Activated CD4-positive, alpha-beta T cell treated with anti-CD3 and anti-CD28 coated beads for 1 hour (primary cell): ENCODE measurements around the gene ITLN2.
"Not testable (repeated sequence)": the region's sequence is repeated elsewhere in the genome, so short reads cannot be mapped to it uniquely, and the experiment has no call there.

Source experiments
- DNase-seq: peaks from one replicate; pipeline ENCODE4 v3.0.0-alpha.2; 2020

Gene ITLN2

DNA sequence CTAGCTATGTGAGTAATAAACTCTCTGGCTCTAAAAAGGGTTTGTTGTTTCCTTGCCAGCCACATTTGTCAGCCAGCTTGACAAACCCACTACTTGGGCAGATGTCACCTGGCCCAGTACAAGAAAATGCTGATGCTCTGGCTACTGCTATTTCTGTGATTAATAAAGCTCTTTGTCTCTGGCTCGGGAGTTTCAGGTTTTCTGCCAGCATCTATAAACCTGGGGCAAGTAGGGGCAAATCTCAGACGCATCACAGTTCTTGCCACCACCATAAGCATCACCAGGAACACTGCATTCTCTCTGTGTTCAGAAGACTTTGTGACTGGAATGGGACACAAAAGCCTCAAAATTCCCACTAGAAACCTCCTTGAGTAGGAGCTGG, 2.5 kb downstream of the ITLN2 start:
- no peak for DNase-seq

DNA sequence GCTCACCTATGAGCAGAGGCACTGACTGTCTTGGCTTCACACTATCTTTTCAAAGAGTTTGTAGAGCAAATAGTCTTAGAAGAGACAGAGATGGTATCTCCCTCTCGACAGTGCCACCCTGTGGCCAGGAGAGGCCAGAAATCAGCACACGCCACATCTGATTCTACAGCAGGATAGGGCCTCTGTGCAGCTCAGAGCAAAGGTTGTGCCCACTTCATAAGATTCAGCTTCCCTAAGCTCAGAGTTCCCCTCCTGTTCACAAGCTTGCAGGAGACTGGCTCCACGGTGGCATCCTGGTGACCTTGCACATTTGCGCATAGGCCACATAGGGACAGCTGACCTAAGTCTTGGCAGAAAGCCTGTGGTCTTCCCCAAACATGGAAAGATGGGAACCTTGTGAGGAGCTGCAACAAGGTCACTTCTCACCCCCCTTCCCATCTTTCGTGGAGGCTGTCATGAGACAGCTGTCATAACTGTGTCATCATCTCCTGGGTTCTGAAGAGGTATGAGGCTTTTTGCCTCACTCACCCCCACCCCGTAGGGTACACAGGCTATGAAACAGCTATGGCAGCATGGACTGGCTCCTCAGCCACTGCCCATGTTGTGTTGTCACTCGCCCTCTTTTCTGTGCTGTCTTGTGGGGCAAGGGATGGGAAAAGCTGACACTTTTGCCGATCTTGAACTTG, 3.0 kb downstream of the ITLN2 start:
- DNase-seq, result peak; percentile 55

DNA sequence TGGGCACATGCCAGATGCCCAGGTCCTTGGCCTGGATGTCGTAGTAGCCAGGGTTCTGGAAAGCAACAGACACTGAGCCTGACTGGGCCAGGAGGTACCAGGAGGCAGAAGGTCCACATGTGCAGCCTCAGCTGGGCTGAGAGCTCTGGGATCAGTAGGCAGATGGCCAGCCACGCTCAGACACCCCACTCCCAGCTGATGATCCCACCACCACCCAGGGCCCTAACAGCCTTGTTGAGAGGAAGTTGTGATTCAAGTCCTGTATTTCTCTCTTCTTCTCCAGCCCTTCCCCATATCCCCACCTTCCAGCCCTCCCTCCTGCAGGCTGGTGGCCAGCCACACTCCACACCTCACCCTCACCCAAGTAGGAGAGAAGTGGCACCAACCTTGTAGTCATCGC, 4.0 kb downstream of the ITLN2 start:
- no peak for DNase-seq

DNA sequence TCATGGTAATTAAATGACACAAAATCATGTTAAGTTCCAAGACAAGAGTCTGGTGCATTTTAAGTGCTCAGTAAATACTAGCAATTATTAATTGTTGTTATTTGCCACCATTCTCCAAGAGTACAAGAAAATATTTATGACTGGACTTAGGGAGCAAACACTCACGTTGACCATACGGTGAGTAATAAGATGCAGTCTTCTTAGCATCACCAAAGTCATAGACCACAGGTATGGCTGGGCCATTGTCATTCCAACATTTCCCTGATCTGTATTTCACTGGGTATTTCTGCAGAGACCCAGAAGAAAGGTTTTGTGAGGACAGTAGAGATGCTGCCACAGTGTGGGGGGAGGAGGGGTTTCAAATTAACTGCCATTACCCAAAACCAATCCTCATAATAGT, 4.7 kb downstream of the ITLN2 start:
- DNase-seq, result no peak

DNA sequence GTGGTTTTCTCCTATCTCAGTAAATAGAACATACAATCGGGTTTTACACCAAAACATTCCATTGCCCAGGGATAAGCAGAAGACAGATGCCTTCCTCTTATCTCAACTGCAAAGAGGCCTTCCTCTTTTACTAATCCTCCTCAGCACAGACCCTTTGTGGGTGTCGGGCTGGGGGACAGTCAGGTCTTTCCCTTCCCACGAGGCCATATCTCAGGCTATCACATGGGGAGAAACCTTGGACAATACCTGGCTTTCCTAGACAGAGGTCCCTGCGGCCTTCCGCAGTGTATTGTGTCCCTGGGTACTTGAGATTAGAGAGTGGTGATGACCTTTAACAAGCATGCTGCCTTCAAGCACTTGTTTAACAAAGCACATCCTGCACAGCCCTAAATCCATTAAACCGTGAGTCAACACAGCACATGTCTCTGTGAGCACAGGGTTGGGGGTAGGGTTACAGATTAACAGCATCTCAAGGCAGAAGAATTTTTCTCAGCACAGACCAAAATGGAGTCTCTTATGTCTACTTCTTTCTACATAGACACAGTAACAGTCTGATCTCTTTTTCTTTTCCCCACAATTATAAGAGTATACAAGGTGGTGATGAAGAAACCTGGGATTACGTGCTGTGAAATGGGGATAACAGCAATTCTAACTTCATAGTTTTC, 5.3 kb downstream of the ITLN2 start:
- DNase-seq, result not testable (repeated sequence)

DNA sequence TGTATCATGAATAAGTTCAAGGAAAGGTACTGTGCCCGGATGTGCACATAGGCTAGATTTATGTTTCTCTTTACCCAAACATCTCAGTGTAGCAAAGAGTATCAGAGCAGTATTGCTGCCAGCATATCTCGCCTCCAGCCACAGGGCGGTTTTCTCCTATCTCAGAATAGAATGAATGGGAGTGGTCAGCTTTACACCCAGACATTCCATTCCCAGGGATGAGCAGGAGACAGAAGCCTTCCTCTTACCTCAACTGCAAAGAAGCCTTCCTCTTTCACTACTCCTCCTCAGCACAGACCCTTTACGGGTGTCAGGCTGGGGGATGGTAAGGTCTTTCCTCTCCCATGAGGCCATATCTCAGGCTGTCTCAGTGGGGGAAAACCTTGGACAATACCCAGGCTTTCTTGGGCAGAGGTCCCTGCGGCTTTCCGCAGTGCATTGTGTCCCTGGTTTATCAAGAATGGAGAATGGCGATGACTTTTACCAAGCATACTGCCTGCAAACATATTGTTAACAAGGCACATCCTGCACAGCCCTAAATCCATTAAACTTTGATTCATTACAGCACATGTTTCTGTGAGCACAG, 7.3 kb downstream of the ITLN2 start:
- not testable (repeated sequence) for DNase-seq

DNA sequence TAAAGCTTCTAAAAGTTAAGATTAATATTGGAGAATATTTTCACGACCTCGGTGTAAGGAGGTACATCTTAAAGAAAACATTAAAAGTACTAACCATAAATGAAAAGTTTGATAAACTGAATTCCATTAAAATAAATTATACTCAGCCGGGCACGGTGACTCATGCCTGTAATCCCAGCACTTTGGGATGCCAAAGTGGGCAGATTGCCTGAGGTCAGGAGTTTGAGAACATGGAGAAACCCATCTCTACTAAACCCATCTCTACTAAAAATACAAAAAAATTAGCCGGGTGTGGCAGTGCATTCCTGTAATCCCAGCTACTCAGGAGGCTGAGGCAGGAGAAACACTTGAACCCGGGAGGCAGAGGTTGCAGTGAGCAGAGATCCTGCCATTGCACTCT, 8.7 kb downstream of the ITLN2 start:
- not testable (repeated sequence) for DNase-seq

DNA sequence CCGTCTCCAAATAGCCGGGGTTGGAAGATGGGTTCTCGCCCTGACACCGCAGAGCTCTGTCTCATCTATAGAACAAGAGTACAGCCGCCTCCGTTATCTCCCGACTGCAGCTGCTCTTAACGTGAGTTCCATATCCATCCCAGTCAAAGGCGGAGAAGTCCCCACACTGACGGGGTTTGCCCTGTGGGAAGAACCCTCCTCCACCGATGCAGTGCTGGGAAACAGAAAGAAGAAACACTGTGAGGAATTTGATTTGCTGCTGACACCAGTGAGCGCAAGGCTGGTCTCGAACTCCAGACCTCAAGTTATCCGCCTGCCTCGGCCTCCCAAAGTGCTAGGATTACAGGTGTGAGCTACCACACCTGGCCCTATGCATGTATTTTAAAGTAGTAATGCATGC, 9.5 kb downstream of the ITLN2 start:
- DNase-seq, result no peak

DNA sequence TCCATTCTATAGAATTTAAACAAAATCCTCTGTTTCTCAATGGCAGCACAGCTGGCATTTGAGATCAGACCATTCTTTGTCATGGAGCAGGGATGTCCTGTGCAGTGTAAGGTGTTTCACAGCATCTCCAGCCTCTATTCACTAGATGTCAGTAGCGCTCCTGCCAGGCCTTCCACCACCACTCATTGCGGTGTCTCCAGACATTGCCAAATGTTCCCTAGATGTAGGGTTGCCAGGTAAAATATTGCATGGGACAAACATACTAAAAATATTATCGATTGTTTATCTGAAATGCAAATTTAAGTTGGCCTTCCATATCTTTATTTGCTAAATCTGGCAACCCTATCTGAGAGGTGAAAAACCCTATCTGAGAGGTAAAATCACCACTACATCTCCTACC, 11.7 kb downstream of the ITLN2 start:
- no peak for DNase-seq

DNA sequence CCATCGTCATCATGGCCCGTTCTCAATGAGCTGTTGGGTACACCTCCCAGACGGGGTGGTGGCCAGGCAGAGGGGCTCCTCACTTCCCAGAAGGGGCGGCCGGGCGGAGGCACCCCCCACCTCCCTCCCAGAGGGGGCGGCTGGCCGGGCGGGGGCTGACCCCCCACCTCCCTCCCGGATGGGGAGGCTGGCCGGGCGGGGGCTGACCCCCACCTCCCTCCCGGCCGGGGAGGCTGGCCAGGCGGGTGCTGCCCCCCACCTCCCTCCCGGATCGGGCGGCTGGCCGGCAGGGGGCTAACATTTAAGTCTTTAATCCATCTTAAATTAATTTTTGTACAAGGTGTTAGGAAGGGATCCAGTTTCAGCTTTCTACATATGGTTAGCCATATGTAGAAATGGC, 17.9 kb downstream of the ITLN2 start:
- DNase-seq, result not testable (repeated sequence)

DNA sequence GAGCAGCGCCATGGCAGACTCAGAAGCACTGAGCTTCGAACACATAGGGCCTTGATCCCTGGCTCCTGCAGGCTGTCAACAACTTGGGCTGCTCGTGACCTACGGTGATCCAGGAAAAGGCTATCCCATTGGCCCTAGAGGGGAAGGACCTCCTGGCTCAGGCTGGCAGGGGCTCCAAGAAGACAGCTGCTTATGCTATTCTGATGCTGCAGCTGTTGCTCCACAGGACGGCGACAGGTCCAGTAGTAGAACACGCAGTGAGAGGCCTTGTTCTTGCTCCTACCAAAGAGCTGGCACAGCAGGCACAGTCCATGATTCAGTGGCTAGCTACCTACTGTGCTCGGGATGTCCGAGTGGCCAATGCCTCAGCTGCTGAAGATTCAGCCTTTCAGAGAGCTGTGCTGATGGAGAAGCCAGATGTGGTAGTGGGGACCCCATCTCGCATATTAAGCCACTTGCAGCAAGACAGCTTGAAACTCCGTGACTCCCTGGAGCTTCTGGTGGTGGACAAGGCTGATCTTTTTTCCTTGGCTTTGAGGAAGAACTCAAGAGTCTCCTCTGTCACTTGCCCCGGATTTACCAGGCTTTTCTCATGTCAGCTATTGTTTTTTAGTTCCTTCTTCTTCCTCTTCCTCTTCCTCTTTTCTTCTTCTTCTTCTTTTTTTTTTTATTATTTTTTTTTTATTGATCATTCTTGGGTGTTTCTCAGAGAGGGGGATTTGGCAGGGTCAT, 18.9 kb downstream of the ITLN2 start:
- no peak for DNase-seq

DNA sequence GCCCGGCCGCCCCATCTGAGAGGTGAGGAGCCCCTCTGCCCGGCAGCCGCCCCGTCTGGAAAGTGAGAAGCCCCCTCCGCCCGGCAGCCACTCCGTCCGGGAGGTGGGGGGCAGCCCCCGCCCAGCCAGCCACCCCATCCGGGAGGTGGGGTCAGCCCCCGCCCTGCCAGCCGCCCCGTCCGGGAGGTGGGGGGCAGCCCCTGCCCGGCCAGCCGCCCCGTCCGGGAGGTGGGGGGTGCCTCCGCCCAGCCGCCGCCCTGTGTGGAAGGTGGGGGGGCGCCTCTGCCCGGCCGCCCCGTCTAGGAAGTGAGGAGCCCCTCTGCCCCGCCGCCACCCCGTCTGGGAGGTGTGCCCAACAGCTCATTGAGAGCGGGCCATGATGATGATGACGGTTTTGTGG, 21.3 kb downstream of the ITLN2 start:
- not testable (repeated sequence) for DNase-seq

DNA sequence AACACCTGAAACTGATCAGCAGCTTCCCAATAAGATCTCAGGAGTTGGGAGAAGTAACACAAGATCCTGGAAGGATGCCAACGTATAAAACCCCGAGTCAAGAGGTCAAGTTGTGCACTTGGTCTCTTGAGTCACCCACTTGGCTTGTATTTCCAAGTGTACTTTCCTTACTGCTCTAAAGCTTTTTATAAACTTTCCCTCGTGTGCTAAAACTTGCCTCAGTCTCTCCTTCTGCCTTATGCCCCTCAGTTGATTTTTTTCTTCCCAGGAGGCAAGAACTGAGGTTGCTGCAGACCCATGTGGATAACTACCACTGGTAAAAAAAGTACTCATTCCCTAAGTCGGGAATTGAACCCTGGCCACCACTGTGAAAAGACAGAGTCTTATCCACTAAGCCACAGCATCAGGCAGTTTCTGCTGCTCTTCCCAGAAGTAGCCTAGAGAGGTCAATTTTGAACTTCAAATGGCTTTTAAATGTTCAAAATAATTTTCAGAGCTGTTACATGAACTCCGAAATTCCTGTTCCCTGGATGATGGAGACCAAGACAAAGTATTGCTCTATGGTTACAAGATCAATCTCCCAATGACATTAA, 28.9 kb downstream of the ITLN2 start:
- no peak for DNase-seq

DNA sequence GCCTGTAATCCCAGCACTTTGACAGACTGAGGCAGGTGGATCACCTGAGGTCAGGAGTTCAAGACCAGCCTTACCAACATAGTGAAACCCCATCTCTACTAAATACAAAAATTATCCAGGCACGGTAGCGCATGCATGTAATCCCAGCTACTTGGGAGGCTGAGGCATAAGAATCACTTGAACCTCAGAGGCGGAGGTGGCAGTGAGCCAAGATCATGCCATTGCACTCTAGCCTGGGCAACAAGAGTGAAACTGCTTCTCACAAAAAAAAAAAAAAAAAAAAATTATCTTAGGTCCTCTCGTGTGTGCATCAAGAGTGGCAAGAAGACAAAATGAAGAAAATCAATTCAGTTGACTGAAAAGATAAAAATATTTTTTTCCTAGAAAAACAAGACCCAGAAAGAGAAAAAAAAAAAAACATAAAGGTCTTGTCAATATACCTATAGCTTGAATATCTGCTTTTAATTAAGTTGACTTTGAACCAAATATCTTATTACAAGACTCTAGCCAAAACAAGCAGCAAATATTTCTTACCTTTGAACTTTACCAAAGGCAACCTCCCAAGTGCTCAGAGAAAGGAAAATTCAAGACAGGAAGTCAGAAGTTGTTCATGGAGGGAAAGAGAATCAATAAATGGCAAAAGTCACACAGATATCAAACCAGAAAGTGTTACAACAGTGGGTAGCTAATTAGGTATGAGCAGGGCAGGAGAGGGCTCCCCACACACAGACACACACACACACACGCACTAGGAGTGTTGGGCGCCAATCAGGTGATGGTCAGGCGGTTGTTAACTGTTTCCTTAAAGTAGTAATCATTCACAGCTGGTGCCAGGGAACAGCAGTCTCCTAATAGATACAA, 29.6 kb downstream of the ITLN2 start:
- DNase-seq, result no peak

DNA sequence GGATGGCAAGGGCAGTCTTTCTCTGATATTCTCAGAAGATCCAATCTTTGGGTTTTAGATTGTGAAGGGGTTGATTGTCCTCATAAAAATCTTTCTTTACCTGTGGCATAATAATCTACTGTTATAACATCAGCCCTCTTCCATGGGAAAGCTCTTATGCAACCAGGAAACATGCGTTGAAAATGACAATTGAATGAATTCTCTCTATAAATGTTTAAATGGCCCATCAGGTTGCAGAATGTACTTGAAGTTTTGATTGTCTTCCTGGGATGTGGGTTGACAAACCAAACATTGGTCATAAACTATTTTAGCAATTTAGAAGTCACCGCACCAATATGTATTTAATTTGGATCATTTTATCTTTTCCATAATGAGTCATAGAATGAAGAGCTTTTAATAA, 37.9 kb downstream of the ITLN2 start:
- DNase-seq, result no peak

DNA sequence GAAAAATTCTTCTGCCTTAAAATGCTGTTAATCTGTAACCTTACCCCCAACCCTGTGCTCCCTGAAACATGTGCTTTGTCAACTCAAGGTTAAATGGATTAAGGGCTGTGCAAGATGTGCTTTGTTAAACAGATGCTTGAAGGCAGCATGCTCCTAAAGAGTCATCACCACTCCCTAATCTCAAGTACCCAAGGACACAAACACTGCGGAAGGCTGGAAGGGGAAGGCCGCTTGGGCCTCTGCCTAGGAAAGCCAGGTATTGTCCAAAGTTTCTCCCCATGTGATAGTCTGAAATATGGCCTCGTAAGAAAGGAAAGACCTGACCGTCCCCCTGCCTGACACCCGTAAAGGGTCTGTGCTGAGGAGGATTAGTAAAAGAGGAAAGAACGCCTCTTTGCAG, 41.4 kb downstream of the ITLN2 start:
- DNase-seq, result not testable (repeated sequence)

DNA sequence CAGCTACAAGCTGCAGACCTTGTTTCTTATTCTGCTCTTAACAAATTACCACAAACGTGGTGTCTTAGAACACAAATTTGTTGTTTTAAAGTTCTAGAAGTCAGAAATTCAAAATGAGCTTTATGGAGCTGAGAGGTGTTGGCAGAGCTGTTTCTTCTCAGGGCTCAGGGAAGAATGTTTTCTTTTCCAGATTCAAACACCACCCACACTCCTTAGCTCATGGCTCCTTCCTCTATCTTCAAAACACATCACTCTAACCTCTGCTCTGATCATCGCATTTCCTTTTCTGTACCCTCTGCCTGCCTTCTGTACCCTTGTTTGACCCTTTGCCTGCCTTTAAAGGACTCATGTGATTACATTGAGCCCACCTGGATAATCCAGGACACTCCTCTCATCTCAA, 42.7 kb downstream of the ITLN2 start:
- no peak for DNase-seq

DNA sequence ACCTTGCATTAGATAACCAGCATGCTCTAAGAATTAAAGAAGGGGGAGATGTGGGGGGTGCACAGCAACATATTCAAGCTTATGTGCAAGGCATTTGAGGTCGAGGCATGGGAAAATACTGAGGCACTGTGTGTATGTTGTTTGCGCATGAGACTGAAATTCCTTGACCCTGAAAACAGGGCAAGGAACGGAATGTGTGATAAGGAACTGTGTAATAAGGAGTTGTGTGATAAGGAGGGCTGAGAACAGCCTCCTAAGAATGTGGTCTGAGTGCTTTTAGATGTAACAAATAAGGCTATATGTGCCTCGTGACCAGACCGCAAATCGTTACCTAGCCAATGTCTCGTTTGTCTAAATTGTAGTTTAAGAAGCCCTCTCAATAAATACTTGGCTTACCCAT, 43.2 kb downstream of the ITLN2 start:
- no peak for DNase-seq

DNA sequence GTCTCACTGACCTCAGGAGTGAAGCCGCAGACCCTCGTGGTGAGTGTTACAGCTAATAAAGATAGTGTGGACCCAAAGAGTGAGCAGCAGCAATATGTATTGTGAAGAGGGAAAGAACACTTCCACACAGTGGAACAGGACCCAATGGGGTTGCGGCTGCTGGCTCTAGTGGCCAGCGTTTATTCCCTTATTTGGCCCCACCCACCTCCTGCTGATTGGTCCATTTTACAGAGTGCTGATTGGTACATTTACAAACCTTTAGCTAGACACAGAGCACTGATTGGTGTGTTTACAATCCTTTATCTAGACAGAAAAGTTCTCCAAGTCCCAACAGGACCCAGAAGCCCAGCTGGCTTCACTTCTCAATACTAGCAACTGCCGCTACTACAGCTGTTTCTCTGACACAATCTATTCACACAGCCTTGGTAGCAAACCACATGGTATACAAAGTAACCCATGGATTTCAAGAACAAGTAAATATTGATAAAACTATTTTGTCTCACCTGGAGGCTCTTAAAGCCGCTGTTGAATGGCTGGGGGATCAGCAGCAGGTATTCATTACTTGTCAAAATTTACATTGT, 44.3 kb downstream of the ITLN2 start:
- no peak for DNase-seq

DNA sequence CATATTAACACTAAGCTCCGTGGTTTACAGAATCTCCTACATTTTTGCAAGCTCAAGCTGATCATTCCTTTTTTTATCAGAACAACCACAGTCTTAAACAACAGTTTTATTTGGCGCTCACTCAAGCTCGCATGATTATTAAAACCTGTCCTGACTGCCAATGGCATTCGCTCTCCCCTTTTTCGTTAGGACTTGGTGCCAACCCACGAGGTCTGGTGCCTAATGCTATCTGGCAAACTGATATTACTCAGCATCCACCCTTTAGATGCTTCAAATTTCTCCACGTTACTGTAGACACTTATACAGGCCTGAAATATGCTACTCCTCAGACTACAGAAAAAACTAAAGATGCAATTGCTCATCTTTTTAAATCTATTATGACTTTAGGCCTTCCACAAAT, 46.6 kb downstream of the ITLN2 start:
- no peak for DNase-seq

DNA sequence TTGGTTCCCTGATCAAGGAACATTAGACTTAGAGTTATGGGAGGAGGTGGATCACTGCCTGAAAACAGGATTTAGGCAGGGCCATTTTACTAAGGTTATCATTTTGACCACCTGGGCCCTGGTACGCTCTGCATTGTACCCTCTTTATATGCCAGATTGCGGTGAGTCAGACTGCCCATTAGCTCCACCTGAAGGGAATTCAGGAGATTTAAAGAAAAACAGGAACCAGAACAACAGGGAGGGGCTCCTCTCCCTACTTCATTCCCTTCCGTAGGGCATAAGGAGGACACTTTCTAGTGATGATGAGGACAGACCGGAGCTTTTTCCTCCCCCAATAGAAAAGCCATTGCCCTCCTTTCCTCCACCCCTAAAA, 49.0 kb downstream of the ITLN2 start:
- no peak for DNase-seq
